C4-2B (cell line): ENCODE results near the gene FREM1.
A peak's percentile ranks its signal among the peaks of the same experiment; 100 is the strongest.

Experiments
- H3K27ac ChIP-seq: fragments of 450-650 bp; 2 replicates; pipeline ENCODE4 v1.5.1; 2017
- ZFX ChIP-seq: fragments of 450-650 bp; IDR thresholded peaks from 2 replicates; pipeline ENCODE4 v1.6.1; 2017
- TF ChIP-seq, protein P1 (sequence below): fragments of 450-650 bp; conservative IDR thresholded peaks from 2 replicates; pipeline ENCODE4 v1.5.1; 2017; ENCODE audit warnings: mild to moderate bottlenecking

Gene FREM1

GRCh38 chr9:14899815-14900193, 10.4 kb downstream of the FREM1 start:
- H3K27ac ChIP-seq: no peak overlapping the region
- TF ChIP-seq ZFX: no peak
- TF ChIP-seq, protein P1, sequence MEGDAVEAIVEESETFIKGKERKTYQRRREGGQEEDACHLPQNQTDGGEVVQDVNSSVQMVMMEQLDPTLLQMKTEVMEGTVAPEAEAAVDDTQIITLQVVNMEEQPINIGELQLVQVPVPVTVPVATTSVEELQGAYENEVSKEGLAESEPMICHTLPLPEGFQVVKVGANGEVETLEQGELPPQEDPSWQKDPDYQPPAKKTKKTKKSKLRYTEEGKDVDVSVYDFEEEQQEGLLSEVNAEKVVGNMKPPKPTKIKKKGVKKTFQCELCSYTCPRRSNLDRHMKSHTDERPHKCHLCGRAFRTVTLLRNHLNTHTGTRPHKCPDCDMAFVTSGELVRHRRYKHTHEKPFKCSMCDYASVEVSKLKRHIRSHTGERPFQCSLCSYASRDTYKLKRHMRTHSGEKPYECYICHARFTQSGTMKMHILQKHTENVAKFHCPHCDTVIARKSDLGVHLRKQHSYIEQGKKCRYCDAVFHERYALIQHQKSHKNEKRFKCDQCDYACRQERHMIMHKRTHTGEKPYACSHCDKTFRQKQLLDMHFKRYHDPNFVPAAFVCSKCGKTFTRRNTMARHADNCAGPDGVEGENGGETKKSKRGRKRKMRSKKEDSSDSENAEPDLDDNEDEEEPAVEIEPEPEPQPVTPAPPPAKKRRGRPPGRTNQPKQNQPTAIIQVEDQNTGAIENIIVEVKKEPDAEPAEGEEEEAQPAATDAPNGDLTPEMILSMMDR: no peak

DNA sequence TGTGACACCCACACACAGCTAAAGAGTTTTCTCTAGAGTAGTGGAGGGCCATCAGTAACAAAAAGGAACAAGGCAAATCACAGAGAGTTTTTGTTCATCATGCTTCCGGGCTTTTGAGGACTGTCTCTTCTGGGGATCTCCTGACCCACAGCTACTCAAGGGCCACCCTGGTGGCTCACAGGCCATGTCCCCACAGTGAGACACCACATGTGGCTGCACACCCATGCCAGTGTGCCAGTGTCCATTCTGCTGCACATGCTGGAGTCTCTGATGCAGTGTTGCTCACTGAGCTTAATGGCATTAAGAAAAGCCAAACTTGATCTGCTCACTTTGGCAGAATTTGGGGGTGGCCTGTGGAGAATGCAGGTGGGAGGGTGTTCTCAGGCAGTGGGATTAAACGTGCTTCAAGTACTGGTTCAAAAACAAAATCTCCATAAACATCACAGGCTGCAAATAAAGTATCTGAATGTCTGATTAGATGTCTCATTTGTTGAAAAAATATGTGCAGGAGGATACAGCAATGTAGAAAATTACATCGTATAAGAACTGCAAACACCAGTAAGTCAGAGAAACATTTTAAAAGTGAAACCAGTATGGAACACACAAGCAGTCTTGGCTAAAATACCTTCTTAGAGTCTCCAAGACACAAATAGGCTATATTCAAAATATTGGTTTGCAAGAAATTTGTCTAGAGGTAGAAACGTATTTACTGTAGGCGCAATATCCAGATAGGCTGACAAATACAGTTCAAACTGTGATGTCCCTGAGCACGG, 11.0 kb downstream of the FREM1 start:
- no peak for TF ChIP-seq ZFX
- TF ChIP-seq, protein P1: no peak
- H3K27ac ChIP-seq: no peak overlapping the region

- no peak overlapping the region for H3K27ac ChIP-seq
- TF ChIP-seq, protein P1: no peak
- no peak for TF ChIP-seq ZFX
Observed at GRCh38 chr9:14895806-14896205, 14.4 kb downstream of the FREM1 start.

- TF ChIP-seq, protein P1: no peak
- no peak for TF ChIP-seq ZFX
- no peak overlapping the region for H3K27ac ChIP-seq
Observed at GRCh38 chr9:14893280-14893679, 16.9 kb downstream of the FREM1 start.

GRCh38 chr9:14891332-14891731, 18.9 kb downstream of the FREM1 start:
- H3K27ac ChIP-seq: no peak overlapping the region
- TF ChIP-seq, protein P1: no peak
- TF ChIP-seq ZFX: no peak

GRCh38 chr9:14889451-14889850, 20.8 kb downstream of the FREM1 start:
- no peak overlapping the region for H3K27ac ChIP-seq
- no peak for TF ChIP-seq ZFX
- TF ChIP-seq, protein P1: no peak

- H3K27ac ChIP-seq: no peak overlapping the region
- TF ChIP-seq ZFX: no peak
- TF ChIP-seq, protein P1: peak; percentile 9; the same call in 1 of the 2 replicates
Observed at GRCh38 chr9:14888875-14889274, 21.4 kb downstream of the FREM1 start.
